Activated T-cell treated with anti-CD3 and anti-CD28 coated beads, Interleukin-2, amount 50 U/mL, for 1 hour (primary cell): ENCODE results near the gene NFATC2.
A peak's percentile ranks its signal among the peaks of the same experiment; 100 is the strongest.

Experiments used
- DNase-seq: peaks from one replicate; pipeline ENCODE4 v3.0.0-alpha.2; 2020

The NFATC2 gene

GRCh38 chr20:51426718-51427650, 115.5 kb downstream of the NFATC2 start:
- DNase-seq, result no peak

DNA sequence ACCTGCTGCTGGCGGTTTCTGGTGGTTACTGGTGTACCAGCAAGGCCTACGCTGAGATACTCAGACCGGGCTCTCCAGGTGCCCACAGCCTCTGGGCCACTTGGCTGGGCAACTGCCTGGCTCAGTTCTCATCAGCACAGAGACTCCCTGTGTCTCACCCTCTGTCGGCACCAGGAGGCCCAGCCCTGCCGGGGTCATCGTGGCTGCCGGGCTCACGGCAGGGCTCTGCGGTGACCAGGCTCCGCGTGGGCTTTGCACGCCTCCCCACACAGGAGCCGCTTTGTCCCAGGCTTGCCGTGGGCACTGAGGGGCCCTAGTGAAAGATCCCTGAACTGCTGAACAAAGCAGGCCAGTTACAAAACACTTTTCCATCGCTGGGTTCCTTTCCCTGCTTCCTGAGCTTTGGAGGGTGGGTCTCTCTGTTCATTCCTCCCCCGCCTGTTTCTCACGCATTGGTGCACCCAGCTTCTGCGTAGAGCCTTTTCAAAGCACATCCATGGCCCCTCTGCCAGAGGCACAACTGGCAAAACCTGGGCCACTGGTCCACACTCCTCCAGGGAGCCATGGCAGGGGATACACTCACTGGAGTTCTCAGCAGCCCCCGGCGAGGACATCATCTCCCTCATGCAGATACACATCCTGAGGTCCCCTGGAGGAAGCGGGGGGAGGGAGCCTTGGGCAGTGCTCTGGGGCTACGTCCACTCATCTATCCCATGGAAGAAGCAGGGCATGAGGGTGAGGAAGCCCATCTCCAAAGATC, 117.0 kb downstream of the NFATC2 start:
- no peak for DNase-seq

GRCh38 chr20:51424270-51425117, 118.0 kb downstream of the NFATC2 start:
- DNase-seq, result peak; percentile 45

DNA sequence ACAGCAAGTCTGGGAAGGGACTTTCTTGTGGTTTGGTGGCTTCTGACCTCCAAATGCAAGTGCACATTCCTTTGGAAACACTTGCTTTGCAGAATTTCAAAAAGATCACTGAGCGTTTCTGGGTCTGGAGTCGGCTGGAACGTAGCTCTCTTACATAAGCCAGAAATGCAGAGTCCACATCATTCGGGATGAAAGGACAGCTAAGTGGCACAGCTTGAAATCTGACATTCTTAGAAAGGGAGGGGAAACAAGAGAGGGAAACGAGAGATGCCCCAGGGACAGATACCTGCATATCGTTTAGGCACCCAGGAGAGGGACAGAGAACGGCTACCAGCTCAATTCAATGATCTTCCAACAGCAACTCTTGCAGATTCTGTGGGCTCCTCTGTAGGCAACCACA, 118.7 kb downstream of the NFATC2 start:
- DNase-seq, result no peak

- no peak for DNase-seq
Measured at GRCh38 chr20:51423290-51423667, 119.2 kb downstream of the NFATC2 start.

- no peak for DNase-seq
Measured at GRCh38 chr20:51422514-51423289, 119.8 kb downstream of the NFATC2 start.

DNA sequence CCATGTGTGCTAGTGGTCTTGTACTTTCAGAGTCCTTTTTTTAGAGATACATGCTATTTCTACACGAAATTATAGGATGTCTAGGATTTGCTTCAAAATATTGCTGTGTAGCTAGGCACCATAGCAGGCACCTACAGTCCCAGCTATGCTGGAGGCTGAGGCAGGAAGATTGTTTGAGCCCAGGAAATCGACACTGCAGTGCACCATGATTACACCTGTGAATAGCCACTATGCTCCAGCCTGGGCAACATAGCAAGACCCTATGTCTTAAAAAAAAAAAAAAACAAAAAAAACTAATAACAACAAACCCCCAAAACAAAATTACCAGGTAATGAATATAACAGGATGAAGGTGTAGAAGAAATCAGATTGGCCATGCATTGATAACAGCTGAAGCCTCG, 121.7 kb downstream of the NFATC2 start:
- DNase-seq, result no peak

DNA sequence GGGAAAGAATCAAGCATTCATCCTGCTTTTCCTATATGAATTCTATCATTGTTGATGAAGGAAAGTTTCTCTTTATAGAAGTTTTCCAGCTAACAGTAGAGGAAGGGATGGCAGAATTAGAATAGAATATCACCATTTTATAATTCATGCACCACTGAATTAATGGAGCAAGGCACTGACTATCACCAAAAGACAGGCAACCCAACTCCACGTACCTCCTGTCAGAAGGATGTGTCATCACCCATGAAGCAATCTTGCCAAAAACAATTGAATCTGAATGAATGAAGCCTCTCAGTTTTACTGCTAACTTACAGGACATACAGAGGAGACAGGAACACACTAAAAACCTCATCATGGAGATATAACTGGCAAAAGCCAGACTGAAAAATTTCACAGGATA, 122.4 kb downstream of the NFATC2 start:
- DNase-seq, result no peak

- DNase-seq, result no peak
Measured at GRCh38 chr20:51419646-51420045, 122.9 kb downstream of the NFATC2 start.

DNA sequence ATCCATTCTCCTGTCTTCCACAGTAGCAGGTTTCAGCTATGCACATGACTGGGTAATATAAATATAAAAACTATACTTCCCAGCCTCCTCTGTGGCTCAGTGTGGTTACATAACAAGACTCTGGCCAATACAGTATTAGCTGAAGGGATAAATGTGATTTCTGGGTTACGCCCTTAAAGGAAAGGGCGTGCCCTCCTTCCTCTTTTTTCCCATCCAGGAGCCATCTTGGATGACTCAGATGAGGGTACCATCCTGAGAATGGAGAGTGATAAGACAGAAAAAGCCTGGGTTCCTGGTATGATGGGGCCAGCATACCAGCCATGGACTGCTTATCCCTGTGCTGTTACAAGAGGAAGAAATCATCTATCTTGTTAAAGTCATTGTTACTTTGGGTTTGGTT, 123.3 kb downstream of the NFATC2 start:
- DNase-seq, result no peak

DNA sequence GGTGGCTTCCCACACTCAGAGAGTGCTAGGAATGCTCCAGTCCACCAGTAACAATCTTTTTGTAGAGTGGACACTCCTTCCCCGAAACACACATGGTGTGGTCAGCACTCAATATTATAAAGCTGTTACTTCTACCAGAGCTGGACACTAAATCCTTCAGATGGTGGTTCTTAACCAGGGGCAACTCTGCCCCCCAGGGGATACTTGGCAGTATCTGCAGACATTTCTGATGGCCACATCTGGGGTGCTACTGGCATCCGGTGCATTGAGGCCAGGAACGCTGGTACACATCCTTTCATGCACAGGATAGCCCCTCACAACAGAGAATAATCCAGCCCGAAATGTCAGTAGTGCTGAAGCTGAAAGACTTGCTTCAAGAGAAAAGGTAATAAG, 124.4 kb downstream of the NFATC2 start:
- DNase-seq, result no peak

DNA sequence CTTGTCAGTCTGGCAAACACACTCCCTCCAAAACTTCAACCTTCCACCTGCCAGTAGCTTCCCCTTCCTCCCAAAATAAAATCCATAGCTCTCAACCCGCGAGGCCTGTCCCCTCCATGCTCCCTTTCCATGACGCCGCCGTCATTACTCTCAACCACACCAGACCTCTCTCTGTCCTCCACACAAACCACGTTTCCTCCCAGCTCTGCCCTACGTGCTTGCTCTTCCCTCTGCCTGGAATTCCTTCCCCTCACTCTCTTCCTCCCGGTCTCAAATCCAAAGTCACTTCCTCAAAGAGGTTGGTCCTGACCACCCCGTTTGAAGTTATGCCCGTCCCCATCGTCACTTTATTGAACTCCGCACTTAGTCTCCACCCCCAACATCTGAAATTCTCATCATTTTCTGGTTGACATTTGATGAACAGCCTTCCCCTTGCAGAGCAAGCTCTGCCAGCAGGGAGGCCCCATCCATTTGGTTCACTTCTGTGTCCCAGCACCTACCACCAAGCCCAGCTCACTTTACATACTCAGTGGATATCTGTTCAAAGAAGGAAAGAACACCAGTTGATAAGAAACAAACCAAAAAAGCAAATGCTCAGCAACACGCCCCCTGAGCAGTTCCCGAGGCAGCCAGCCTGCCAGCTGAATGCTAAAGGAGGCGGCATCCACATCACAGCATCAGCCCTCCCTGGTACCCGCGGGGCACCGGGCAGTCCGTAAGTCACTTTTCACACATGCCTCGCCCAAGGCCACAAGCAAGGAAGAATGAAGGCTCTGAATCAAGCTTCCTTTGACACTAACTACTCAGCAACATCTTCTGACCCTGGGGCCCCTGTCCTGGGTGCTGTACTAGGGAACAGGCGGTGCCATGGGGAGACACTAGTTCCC, 125.0 kb downstream of the NFATC2 start:
- DNase-seq, result no peak

DNA sequence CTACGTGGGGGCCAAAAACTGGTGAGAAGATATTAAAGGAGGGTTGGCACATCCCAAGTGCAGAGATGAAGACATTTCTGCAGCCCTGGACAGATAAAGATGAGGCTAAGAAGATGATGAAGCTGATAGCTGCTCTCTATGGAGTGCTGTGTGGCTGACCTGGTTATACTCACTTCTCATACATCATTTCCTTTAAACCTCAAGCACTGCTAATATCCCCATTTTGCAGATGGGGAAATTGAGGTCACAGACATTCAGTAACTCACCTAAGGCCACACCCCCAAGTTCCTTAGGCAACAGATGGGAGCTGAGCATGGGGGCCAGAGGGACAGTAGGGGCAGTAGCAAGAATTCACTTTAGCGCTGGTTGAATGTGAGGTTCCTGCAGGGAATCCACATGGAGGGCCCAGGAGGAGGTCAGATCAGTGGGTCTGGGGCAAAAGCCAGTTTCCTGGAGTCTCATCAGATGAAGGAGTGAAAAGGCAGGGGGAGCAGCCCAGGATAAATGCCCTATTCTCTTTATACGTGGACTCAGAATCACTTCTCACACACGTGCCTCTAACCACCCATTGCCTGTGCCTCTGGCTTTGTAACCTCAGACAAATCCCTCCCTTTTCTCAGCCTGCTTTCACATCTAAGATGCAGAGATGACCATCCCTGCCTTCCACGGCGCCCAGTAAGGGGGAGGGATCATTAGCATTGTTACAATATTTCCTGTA, 125.8 kb downstream of the NFATC2 start:
- DNase-seq, result no peak

DNA sequence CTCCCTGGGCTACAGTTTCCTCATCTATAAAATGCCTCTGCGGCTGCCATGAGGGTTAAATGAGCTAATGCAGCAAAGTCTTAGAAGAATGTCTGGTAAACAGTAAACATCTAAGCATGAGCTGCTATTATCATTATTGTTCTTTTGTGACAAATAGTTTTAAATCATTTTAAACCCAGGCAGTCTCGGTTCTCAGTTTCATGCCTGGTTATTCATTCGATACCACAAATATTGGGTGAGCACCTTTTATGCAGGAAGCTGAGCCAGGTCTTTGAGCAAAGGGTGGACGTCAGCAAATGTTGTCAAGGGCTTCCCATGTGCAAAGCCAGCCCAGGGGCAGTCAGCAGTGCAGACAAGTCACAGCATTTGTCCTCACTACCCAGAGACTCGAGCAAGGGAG, 128.7 kb downstream of the NFATC2 start:
- DNase-seq, result no peak

- DNase-seq, result no peak
Measured at GRCh38 chr20:51412951-51413481, 129.5 kb downstream of the NFATC2 start.

DNA sequence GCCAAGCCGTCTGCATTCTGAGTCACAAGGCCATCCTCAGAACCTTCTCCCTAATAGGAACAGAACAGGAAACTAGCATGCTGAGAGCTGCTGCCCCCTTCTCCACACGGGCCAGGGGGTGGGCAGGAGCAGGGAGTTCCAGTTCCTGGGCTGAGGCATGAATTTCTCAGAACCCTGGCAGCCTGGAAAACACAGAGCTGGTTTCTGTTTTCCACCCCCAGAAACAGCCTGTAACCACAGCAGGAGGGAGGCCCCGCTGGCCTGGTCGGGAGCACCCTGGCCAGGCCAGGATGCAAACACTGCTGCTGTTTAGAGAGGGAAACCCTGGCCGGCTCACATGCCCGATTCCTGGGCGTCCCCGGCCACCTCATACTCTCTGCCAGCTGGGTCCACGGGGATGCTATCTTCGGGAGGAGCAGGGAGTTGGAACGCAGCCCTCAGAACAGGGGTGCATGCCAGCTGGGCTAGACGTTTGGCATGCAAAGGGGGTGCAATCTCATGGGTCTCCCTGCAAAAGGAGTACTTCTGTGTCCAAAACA, 130.1 kb downstream of the NFATC2 start:
- DNase-seq, result no peak

DNA sequence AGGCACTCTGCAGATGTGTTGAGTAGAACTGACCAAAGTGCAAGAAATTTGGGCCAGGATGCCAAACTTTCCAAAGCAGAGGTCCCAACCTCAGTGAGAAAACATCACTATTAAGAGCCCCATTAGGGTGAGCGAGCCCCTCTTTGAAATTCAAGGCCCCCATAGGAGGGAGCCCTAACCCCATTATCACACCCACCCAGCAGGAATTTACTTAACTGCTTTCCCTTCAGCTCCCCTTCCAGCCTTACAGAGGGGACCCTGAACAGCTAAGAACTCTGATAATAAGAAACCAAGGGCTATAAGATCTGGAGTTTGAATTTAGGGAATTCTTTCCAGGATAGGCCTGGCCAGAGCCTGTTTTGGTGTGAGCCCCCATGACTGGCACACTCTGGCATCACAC, 130.6 kb downstream of the NFATC2 start:
- DNase-seq, result no peak

DNA sequence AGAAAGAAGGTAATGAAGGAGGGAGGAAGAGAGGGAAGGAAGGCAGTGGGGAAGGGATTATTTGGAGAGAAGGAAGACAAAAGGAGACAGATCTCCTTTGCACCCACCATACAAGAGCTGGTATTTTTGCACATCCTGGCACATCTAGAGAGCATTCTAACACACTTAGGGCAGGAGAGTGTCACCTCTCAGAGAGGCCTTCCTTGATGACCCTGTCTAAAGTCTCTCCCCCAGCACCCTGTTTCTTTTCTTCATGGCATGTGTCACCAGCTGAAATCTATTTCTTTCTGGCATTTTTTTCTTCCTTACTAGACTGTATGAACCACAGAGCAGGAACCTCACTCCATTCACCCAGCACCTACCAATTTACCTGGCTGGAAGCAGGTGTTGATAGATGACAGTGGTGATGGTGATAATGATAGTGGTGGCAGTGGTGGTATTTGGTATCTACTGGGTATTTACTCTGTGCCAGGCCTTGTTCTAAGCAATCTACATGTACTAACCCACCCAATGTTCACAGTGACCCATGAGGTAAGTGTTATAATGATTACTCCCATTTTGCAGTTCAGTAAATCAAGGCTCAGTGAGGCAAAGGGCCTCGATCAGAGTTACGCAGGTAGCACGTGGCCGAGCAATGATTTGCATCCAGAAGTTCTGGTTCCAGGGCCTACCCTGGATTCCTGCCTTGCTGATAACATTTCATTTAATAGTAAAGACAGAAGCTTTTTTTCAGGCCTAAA, 131.8 kb downstream of the NFATC2 start:
- no peak for DNase-seq

DNA sequence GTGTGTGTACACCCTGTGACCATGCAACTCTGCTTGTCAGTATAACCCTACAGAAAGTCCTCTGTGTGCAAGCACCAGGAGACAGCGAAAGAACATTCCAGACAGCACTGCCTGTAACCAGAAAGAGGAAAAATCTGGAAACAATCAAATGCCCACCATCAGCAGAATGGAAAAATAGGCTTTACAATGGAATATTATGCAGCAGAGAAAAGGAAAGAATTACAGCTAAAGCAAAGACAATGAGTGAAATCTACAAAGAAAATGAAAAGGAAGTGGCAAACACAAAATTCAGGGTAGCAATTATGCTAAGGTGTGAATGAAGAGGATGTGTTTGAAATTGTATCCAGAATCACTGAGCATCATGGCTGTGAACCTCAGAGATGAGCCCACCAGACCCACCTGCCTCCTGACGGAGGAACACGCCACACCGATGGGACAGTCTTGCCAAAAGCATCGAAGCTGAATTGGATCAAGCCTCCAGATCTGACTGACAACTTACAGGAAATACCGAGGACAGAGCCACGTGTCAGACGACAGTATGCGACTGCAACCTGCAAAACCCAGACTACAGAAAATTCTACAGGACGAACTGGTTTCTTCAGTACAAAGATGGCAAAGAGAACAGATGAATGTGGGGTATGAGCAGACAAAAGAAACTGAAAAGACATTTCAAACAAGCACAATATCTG, 133.2 kb downstream of the NFATC2 start:
- DNase-seq, result no peak
